HepG2 (cell line): ENCODE measurements around the gene HENMT1. TPM values are rescaled to one million over a fixed set of nuclear protein-coding genes. Genes with fewer than 3 reads are reported as not detected.
A peak's percentile ranks its signal among the peaks of the same experiment; 100 is the strongest.

Experiments used
- CERS6 ChIP-seq: sonication (generic); formaldehyde crosslinking; IDR thresholded peaks from 2 replicates; pipeline ENCODE4 v1.5.0; 2020; ENCODE audit warnings: missing genetic modification reagents
- ETV6 ChIP-seq: sonication (generic); formaldehyde crosslinking; conservative IDR thresholded peaks from 2 replicates; pipeline ENCODE4 v1.4.0; 2020; ENCODE audit warnings: missing genetic modification reagents
- FUBP1 ChIP-seq: sonication (generic); formaldehyde crosslinking; IDR thresholded peaks from 2 replicates; pipeline ENCODE4 v1.5.1; 2020; ENCODE audit warnings: missing genetic modification reagents, mild to moderate bottlenecking, borderline replicate concordance
- HOXA7 ChIP-seq: sonication (generic); formaldehyde crosslinking; IDR thresholded peaks from 2 replicates; pipeline ENCODE4 v1.8.1; 2022; ENCODE audit warnings: mild to moderate bottlenecking, missing genetic modification reagents, moderate library complexity
- MAFG ChIP-seq: sonication (generic); formaldehyde crosslinking; IDR thresholded peaks from 2 replicates; pipeline ENCODE4 v1.5.1; 2020; ENCODE audit warnings: mild to moderate bottlenecking, missing genetic modification reagents
- MTF1 ChIP-seq: sonication (generic); formaldehyde crosslinking; IDR thresholded peaks from 2 replicates; pipeline ENCODE4 v1.5.0; 2020; ENCODE audit warnings: missing genetic modification reagents
- MXD3 ChIP-seq: IDR thresholded peaks from 2 replicates; pipeline ENCODE4 v1.6.1; 2016; ENCODE audit warnings: mild to moderate bottlenecking, missing biosample characterization, missing genetic modification reagents
- PBX2 ChIP-seq: IDR thresholded peaks from 2 replicates; pipeline ENCODE4 v1.6.1; 2016; ENCODE audit warnings: control low read depth
- SPEN ChIP-seq: sonication (generic); formaldehyde crosslinking; IDR thresholded peaks from 2 replicates; pipeline ENCODE4 v1.5.1; 2020; ENCODE audit warnings: low read depth, mild to moderate bottlenecking, missing genetic modification reagents
- SUZ12 ChIP-seq: fragments of 150-350 bp; IDR thresholded peaks from 2 replicates; pipeline ENCODE4 v1.6.1; 2014; ENCODE audit warnings: low read depth, low read length
- TBP ChIP-seq: sonication (generic); formaldehyde crosslinking; IDR thresholded peaks from 2 replicates; pipeline ENCODE4 v1.5.0; 2020; ENCODE audit warnings: missing genetic modification reagents
- TRAFD1 ChIP-seq: sonication (generic); formaldehyde crosslinking; IDR thresholded peaks from 2 replicates; pipeline ENCODE4 v1.5.1; 2020; ENCODE audit warnings: missing genetic modification reagents, mild to moderate bottlenecking, borderline replicate concordance
- ZEB1 ChIP-seq: IDR thresholded peaks from 2 replicates; pipeline ENCODE4 v1.6.1; 2012; ENCODE audit warnings: mild to moderate bottlenecking, low read depth, inconsistent platforms; ENCODE audit not compliant: insufficient replicate concordance
- ZFP41 ChIP-seq: sonication (generic); formaldehyde crosslinking; IDR thresholded peaks from 2 replicates; pipeline ENCODE4 v1.4.0; 2020; ENCODE audit warnings: mild to moderate bottlenecking, missing genetic modification reagents, borderline replicate concordance
- ZNF180 ChIP-seq: sonication (generic); formaldehyde crosslinking; IDR thresholded peaks from 2 replicates; pipeline ENCODE4 v1.4.0; 2020; ENCODE audit warnings: low read depth, missing genetic modification reagents, borderline replicate concordance
- polyA plus RNA-seq, 8 experiments: library from polyadenylated mRNA; depleted of rRNA in 3 of 8; stranded (reverse) in 7 of 8; unstranded in 1 of 8; fragments of >200 nt; fragmentation: Illumina TruSeq in 4 of 8; extraction: Trizol in 4 of 8; gene quantifications; 2 replicates each; pipeline versions ENCODE4 v1.2.1 to v1.2.3, GENCODE V29; 2011 to 2016; ENCODE audit warnings: low read depth in 4 of 8, missing spikeins in 1 of 8, mixed read lengths in 1 of 8; ENCODE audit not compliant: insufficient read depth in 1 of 8
- total RNA-seq, 5 experiments: library from RNA; depleted of rRNA; stranded (reverse); fragments of >200 nt; fragmentation: Illumina TruSeq; extraction: Trizol; gene quantifications; 2 replicates each; pipeline ENCODE4 v1.2.3, GENCODE V29; 2016; ENCODE audit warnings: low read depth in 1 of 5
- TF ChIP-seq, protein P1 (sequence below): sonication (generic); formaldehyde crosslinking; IDR thresholded peaks from 2 replicates; pipeline ENCODE4 v1.4.0; 2020; ENCODE audit warnings: missing genetic modification reagents
- TF ChIP-seq, protein P2 (sequence below): sonication (generic); formaldehyde crosslinking; IDR thresholded peaks from 2 replicates; pipeline ENCODE4 v1.4.0; 2020; ENCODE audit warnings: missing genetic modification reagents, mild to moderate bottlenecking, borderline replicate concordance

Gene HENMT1
- total and polyA plus RNA-seq, 2 of the 13 experiments (the other 11 are each of a cell fraction or from before 2014, with no cell fraction given) = not detected

GRCh38 chr1:108691942-108692723 lies 31.2 kb upstream of the HENMT1 start, which contains the start of gene PRPF38B (continued):
- TF ChIP-seq, protein P1, sequence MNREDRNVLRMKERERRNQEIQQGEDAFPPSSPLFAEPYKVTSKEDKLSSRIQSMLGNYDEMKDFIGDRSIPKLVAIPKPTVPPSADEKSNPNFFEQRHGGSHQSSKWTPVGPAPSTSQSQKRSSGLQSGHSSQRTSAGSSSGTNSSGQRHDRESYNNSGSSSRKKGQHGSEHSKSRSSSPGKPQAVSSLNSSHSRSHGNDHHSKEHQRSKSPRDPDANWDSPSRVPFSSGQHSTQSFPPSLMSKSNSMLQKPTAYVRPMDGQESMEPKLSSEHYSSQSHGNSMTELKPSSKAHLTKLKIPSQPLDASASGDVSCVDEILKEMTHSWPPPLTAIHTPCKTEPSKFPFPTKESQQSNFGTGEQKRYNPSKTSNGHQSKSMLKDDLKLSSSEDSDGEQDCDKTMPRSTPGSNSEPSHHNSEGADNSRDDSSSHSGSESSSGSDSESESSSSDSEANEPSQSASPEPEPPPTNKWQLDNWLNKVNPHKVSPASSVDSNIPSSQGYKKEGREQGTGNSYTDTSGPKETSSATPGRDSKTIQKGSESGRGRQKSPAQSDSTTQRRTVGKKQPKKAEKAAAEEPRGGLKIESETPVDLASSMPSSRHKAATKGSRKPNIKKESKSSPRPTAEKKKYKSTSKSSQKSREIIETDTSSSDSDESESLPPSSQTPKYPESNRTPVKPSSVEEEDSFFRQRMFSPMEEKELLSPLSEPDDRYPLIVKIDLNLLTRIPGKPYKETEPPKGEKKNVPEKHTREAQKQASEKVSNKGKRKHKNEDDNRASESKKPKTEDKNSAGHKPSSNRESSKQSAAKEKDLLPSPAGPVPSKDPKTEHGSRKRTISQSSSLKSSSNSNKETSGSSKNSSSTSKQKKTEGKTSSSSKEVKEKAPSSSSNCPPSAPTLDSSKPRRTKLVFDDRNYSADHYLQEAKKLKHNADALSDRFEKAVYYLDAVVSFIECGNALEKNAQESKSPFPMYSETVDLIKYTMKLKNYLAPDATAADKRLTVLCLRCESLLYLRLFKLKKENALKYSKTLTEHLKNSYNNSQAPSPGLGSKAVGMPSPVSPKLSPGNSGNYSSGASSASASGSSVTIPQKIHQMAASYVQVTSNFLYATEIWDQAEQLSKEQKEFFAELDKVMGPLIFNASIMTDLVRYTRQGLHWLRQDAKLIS (CRISPR knock-in tag) = no peak
- no peak for TF ChIP-seq ZNF180
- TF ChIP-seq CERS6 = no peak
- no peak for TF ChIP-seq ETV6 (CRISPR knock-in tag)
- TF ChIP-seq ZFP41 (CRISPR knock-in tag) = peak; percentile 91; the same call in 1 of the 2 replicates
- no peak for TF ChIP-seq PBX2 (CRISPR knock-in tag)
- TF ChIP-seq, protein P2, sequence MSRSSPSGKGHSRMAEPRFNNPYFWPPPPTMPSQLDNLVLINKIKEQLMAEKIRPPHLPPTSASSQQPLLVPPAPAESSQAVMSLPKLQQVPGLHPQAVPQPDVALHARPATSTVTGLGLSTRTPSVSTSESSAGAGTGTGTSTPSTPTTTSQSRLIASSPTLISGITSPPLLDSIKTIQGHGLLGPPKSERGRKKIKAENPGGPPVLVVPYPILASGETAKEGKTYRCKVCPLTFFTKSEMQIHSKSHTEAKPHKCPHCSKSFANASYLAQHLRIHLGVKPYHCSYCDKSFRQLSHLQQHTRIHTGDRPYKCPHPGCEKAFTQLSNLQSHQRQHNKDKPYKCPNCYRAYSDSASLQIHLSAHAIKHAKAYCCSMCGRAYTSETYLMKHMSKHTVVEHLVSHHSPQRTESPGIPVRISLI = peak; percentile 45; the same call in 1 of the 2 replicates
- TF ChIP-seq MXD3 = no peak
- no peak for TF ChIP-seq SUZ12
- no peak for TF ChIP-seq TBP (CRISPR knock-in tag)
- TF ChIP-seq TRAFD1 (CRISPR knock-in tag) = no peak
- TF ChIP-seq MAFG = no peak
- TF ChIP-seq HOXA7 (CRISPR knock-in tag) = 0 out of 2 replicates have a peak, but pooled peaks have one; percentile 9
- TF ChIP-seq ZEB1 = no peak
- no peak for TF ChIP-seq FUBP1 (CRISPR knock-in tag)
- TF ChIP-seq MTF1 (CRISPR knock-in tag) = no peak
- peak; percentile 71 for TF ChIP-seq SPEN (CRISPR knock-in tag)
